ENCODE results near the gene KRT17. TPM values are rescaled to one million over a fixed set of nuclear protein-coding genes. Genes with fewer than 3 reads are reported as not detected.

KRT17 gene
- total and polyA plus RNA-seq, 2 experiments from 2014 or later: 59.5 to 118 TPM

DNA sequence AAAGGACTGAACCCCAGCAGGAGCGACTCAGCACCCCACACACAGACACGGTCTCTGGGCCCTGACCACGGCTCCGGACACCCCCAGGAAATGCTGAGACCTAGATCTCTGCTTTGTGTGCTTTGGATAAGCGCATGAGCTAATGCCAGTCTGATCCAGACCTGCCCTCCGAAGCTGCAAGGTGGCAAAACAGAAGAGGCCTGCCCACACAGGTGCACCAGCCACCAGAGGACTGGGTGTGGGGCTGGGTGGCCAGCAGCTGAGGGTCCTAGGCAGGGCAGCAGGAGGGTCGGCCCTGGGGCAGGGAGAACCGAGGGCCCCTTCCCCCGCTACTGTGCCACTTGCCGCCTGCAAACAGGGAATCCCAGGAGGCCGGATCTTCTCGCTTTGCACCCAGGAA is 33.6 kb upstream of the KRT17 start:
- Histone ChIP-seq H3K27ac (no peak overlapping the region), H3K9me2 (replicated peaks; ENCODE audit: insufficient read depth) (no peaks in the 10 kb centered on the region), H3K36me3 (replicated peaks; ENCODE audit: insufficient read depth, low read depth) (no peaks in the 10 kb centered on the region), H3K79me2 (no peaks in the 10 kb centered on the region), H4K20me1 (ENCODE audit: insufficient read depth, poor library complexity, severe bottlenecking) (no peaks in the 10 kb centered on the region), H3K4me2 (no peak overlapping the region), H3K4me3 (no peak overlapping the region), H3K9me3 (ENCODE audit: low read depth) (no peaks in the 10 kb centered on the region), H3K4me1 (ENCODE audit: insufficient read depth) (peaks cover 32% of the 10 kb centered on the region), H3K27me3 (no peaks in the 10 kb centered on the region), H2AFZ (no peak overlapping the region)
- DNase-seq (ENCODE audit: low spot score): no peak
- 90% methylated on average over 12 of the region's 12 CpGs for WGBS (ENCODE audit: low lambda C conversion rate, missing lambda C conversion rate)
- TF ChIP-seq, protein P1, sequence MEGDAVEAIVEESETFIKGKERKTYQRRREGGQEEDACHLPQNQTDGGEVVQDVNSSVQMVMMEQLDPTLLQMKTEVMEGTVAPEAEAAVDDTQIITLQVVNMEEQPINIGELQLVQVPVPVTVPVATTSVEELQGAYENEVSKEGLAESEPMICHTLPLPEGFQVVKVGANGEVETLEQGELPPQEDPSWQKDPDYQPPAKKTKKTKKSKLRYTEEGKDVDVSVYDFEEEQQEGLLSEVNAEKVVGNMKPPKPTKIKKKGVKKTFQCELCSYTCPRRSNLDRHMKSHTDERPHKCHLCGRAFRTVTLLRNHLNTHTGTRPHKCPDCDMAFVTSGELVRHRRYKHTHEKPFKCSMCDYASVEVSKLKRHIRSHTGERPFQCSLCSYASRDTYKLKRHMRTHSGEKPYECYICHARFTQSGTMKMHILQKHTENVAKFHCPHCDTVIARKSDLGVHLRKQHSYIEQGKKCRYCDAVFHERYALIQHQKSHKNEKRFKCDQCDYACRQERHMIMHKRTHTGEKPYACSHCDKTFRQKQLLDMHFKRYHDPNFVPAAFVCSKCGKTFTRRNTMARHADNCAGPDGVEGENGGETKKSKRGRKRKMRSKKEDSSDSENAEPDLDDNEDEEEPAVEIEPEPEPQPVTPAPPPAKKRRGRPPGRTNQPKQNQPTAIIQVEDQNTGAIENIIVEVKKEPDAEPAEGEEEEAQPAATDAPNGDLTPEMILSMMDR (IDR thresholded peaks at IDR 0.05; ENCODE audit: poor library complexity): no peak
- TF ChIP-seq EZH2phosphoT487 (IDR thresholded peaks at IDR 0.05; ENCODE audit: low read depth, severe bottlenecking, unreplicated experiment): no peak
- no peak for TF ChIP-seq EZH2 (IDR thresholded peaks at IDR 0.05; ENCODE audit: borderline replicate concordance)

DNA sequence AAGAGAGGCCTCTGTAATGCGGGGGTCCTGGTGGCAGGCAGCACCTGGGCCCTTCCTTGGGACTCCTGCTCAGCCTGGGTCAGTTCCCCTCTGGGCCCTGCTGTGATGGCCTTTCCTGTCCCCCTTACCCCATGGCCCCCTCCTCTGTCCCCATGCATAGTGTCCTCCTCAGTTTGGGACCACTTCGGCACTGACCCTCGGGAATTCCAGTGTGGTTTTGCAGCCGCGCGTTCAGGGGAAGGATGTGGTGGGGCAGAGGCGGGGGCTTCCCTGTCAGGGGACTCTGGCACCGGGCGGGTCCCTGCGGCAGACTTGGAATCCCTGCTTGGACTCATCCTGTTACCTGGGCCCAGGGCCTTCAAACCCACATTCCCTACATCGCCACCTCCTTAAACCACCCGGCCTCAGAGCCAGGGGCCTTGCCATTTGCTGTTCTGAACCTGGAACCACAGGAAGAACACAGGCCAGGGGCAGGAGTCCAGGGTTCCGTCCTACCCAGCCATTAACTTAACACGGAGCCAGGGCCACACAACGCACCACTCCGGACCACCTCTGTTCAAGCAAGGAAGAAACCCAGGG is 32.9 kb upstream of the KRT17 start:
- Histone ChIP-seq H3K27me3 (no peaks in the 10 kb centered on the region), H3K4me1 (ENCODE audit: insufficient read depth) (peaks cover 35% of the 10 kb centered on the region), H2AFZ (no peak overlapping the region), H3K27ac (no peak overlapping the region), H3K9me2 (replicated peaks; ENCODE audit: insufficient read depth) (no peaks in the 10 kb centered on the region), H3K9me3 (ENCODE audit: low read depth) (no peaks in the 10 kb centered on the region), H3K4me2 (no peak overlapping the region), H4K20me1 (ENCODE audit: insufficient read depth, poor library complexity, severe bottlenecking) (no peaks in the 10 kb centered on the region), H3K36me3 (replicated peaks; ENCODE audit: insufficient read depth, low read depth) (no peaks in the 10 kb centered on the region), H3K4me3 (no peak overlapping the region), H3K79me2 (no peaks in the 10 kb centered on the region)
- TF ChIP-seq, protein P1 (IDR thresholded peaks at IDR 0.05; ENCODE audit: poor library complexity): no peak
- TF ChIP-seq EZH2 (IDR thresholded peaks at IDR 0.05; ENCODE audit: borderline replicate concordance) (no peak), EZH2phosphoT487 (IDR thresholded peaks at IDR 0.05; ENCODE audit: low read depth, severe bottlenecking, unreplicated experiment) (no peak)
- 96% methylated on average over 16 of the region's 16 CpGs for WGBS (ENCODE audit: low lambda C conversion rate, missing lambda C conversion rate)
- no peak for DNase-seq (ENCODE audit: low spot score)

DNA sequence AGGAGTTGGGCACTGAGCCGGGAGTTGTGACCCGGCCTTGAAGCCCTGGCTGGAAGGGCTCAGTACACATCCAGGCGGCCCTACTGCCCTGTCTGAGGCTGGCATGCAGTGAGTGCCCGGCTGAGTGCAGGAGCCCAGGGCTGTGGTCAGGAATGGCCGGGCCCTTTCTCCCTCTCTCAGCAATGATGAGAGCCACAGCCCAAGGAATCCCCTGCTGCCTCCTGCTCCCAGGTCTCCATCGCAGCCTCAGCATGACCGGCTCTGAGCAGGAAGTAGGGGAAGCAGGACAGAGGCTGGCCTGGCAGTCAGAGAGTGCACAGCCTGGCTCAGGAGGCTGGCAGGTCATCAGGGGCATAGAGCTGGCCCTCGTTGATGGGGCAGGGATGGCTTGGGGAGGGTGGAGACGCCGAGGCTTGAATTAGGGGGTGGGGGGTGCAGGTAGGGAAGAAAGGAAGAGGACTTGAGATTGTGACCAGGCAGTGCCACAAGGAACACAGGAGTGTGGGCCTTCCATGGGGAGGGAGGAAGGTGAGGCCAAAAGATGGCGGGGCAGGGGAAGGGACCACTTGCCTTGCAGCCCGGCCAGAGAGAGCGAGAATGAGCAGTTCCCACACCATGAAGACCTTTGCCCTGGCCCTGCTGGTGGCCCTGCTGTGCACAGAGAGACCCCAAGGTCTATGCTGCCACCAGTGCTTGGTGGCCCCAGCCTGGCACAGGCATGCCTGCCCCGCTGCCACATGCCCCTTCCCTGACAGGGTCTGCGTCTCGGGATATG is 32.1 kb upstream of the KRT17 start:
- H3K27ac ChIP-seq: peak overlapping the region; percentile 98
- no peak for TF ChIP-seq EZH2 (IDR thresholded peaks at IDR 0.05; ENCODE audit: borderline replicate concordance)
- TF ChIP-seq, protein P1 (IDR thresholded peaks at IDR 0.05; ENCODE audit: poor library complexity): no peak
- TF ChIP-seq EZH2phosphoT487 (IDR thresholded peaks at IDR 0.05; ENCODE audit: low read depth, severe bottlenecking, unreplicated experiment): no peak
- no peaks in the 10 kb centered on the region for H3K79me2 ChIP-seq
- peaks cover 44% of the 10 kb centered on the region for H3K4me1 ChIP-seq (ENCODE audit: insufficient read depth)
- no peak overlapping the region for H3K4me2 ChIP-seq
- no peaks in the 10 kb centered on the region for H3K36me3 ChIP-seq (replicated peaks; ENCODE audit: insufficient read depth, low read depth)
- H3K4me3 ChIP-seq: no peak overlapping the region
- no peaks in the 10 kb centered on the region for H3K9me2 ChIP-seq (replicated peaks; ENCODE audit: insufficient read depth)
- no peaks in the 10 kb centered on the region for H3K9me3 ChIP-seq (ENCODE audit: low read depth)
- DNase-seq (ENCODE audit: low spot score): no peak
- no peak overlapping the region for H2AFZ ChIP-seq
- no peaks in the 10 kb centered on the region for H3K27me3 ChIP-seq
- 93% methylated on average over 16 of the region's 16 CpGs for WGBS (ENCODE audit: low lambda C conversion rate, missing lambda C conversion rate)
- no peaks in the 10 kb centered on the region for H4K20me1 ChIP-seq (ENCODE audit: insufficient read depth, poor library complexity, severe bottlenecking)

All from hepatocyte (in vitro differentiated cells).